ENCODE data around the gene MEG3. TPM values are rescaled to one million over a fixed set of nuclear protein-coding genes. Genes with fewer than 3 reads are reported as not detected.

The MEG3 gene
- total and polyA plus RNA-seq, 9 of the 15 experiments (the other 6 are each of a cell fraction or from before 2014, with no cell fraction given) = 0.10 to 5.3 (median 1.0) TPM; not detected in 1

DNA sequence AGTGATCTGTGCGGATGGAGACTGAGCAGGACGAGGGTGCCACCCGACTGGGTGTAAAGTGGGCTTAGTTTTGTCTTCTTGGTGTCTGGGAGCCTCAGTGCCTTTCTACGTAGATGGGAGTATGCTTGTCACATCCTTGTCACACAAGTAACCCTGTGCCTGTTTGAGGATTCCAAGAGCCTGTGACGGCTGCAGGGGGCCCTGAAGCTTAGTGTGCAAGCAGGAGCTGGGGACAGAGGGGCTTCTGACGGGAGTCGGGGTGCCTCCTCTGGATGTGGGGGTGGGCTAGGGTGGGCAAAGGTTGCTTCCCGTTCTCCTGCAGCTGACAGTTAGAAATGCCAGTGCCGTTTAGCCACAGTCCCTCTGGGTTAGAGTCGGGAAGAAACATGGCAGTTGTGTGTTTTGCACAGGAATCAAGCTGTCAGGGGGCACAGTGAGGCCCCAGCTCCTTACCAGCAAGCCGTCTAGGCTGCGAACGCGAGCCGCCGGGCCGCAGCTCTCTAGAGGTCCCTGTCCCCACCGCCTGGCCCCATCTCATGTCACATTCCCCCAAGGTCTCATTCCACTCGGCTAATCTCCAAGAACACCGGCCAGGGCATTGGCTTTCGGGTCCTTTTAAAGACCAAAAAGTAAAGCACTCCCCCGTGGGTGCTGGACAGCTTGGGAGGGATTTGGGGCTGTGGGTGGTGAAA, 70.6 kb downstream of the MEG3 start (continued):
- TF ChIP-seq CHD7 (IDR thresholded peaks at IDR 0.05; ENCODE audit: low read depth, low read length) (no peak), RBBP5 (IDR thresholded peaks at IDR 0.05; ENCODE audit: borderline replicate concordance, insufficient read depth, low read length, poor library complexity, severe bottlenecking) (no peak), SNRNP70 (optimal IDR thresholded peaks at IDR 0.05; ENCODE audit: low read depth, low read length) (no peak), RBM14 (IDR thresholded peaks at IDR 0.05; ENCODE audit: borderline replicate concordance, insufficient read depth, low read depth, low read length) (no peak), ZNF354B (CRISPR knock-in tag; IDR thresholded peaks at IDR 0.05) (no peak), PHF21A (IDR thresholded peaks at IDR 0.05; ENCODE audit: borderline replicate concordance, low read depth) (no peak), IRF9 (tag; IDR thresholded peaks at IDR 0.05) (no peak), YBX1 (IDR thresholded peaks at IDR 0.05) (no peak)
- TF ChIP-seq, protein P1, sequence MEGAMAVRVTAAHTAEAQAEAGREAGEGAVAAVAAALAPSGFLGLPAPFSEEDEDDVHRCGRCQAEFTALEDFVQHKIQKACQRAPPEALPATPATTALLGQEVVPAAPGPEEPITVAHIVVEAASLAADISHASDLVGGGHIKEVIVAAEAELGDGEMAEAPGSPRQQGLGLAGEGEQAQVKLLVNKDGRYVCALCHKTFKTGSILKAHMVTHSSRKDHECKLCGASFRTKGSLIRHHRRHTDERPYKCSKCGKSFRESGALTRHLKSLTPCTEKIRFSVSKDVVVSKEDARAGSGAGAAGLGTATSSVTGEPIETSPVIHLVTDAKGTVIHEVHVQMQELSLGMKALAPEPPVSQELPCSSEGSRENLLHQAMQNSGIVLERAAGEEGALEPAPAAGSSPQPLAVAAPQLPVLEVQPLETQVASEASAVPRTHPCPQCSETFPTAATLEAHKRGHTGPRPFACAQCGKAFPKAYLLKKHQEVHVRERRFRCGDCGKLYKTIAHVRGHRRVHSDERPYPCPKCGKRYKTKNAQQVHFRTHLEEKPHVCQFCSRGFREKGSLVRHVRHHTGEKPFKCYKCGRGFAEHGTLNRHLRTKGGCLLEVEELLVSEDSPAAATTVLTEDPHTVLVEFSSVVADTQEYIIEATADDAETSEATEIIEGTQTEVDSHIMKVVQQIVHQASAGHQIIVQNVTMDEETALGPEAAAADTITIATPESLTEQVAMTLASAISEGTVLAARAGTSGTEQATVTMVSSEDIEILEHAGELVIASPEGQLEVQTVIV (CRISPR knock-in tag; IDR thresholded peaks at IDR 0.05; ENCODE audit: borderline replicate concordance) = no peak

Data from K562 (cell line).